Measurements from ENCODE around the gene MYH9.

Gene MYH9

GRCh38 chr22:36376265-36376664 is 11.5 kb downstream of the MYH9 start:
- no peak overlapping the region for H3K4me3 ChIP-seq (replicated peaks; ENCODE audit: low read depth, low read length)
- no peak for DNase-seq (ENCODE audit: extremely low read depth, insufficient read length)
- H3K36me3 ChIP-seq (ENCODE audit: control insufficient read depth, insufficient read depth, low read length) = peaks cover 19% of the 10 kb centered on the region
- no peak for TF ChIP-seq CTCF (IDR thresholded peaks at IDR 0.05; ENCODE audit: insufficient read depth, low read length, poor library complexity, severe bottlenecking)
- no peaks in the 10 kb centered on the region for H3K27me3 ChIP-seq (replicated peaks; ENCODE audit: control insufficient read depth, insufficient read depth, low read length)

- no peak for TF ChIP-seq CTCF (IDR thresholded peaks at IDR 0.05; ENCODE audit: insufficient read depth, low read length, poor library complexity, severe bottlenecking)
- Histone ChIP-seq H3K27me3 (replicated peaks; ENCODE audit: control insufficient read depth, insufficient read depth, low read length) (no peaks in the 10 kb centered on the region), H3K36me3 (ENCODE audit: control insufficient read depth, insufficient read depth, low read length) (peaks cover 16% of the 10 kb centered on the region), H3K4me3 (replicated peaks; ENCODE audit: low read depth, low read length) (no peak overlapping the region)
- no peak for DNase-seq (ENCODE audit: extremely low read depth, insufficient read length)
These were observed 12.4 kb downstream of the MYH9 start for GRCh38 chr22:36375071-36375980.

- DNase-seq (ENCODE audit: extremely low read depth, insufficient read length) = no peak
- peaks cover 15% of the 10 kb centered on the region for H3K36me3 ChIP-seq (ENCODE audit: control insufficient read depth, insufficient read depth, low read length)
- no peaks in the 10 kb centered on the region for H3K27me3 ChIP-seq (replicated peaks; ENCODE audit: control insufficient read depth, insufficient read depth, low read length)
- TF ChIP-seq CTCF (IDR thresholded peaks at IDR 0.05; ENCODE audit: insufficient read depth, low read length, poor library complexity, severe bottlenecking) = no peak
- H3K4me3 ChIP-seq (replicated peaks; ENCODE audit: low read depth, low read length) = no peak overlapping the region
These were observed 13.2 kb downstream of the MYH9 start for GRCh38 chr22:36374603-36375024.

- Histone ChIP-seq H3K36me3 (ENCODE audit: control insufficient read depth, insufficient read depth, low read length) (peaks cover 15% of the 10 kb centered on the region), H3K4me3 (replicated peaks; ENCODE audit: low read depth, low read length) (no peak overlapping the region), H3K27me3 (replicated peaks; ENCODE audit: control insufficient read depth, insufficient read depth, low read length) (no peaks in the 10 kb centered on the region)
- no peak for DNase-seq (ENCODE audit: extremely low read depth, insufficient read length)
- TF ChIP-seq CTCF (IDR thresholded peaks at IDR 0.05; ENCODE audit: insufficient read depth, low read length, poor library complexity, severe bottlenecking) = no peak
These were observed 14.5 kb downstream of the MYH9 start for GRCh38 chr22:36373258-36373579.

- TF ChIP-seq CTCF (IDR thresholded peaks at IDR 0.05; ENCODE audit: insufficient read depth, low read length, poor library complexity, severe bottlenecking) = no peak
- DNase-seq (ENCODE audit: extremely low read depth, insufficient read length) = no peak
- peaks cover 18% of the 10 kb centered on the region for H3K36me3 ChIP-seq (ENCODE audit: control insufficient read depth, insufficient read depth, low read length)
- no peak overlapping the region for H3K4me3 ChIP-seq (replicated peaks; ENCODE audit: low read depth, low read length)
- no peaks in the 10 kb centered on the region for H3K27me3 ChIP-seq (replicated peaks; ENCODE audit: control insufficient read depth, insufficient read depth, low read length)
These were observed 15.8 kb downstream of the MYH9 start for GRCh38 chr22:36371920-36372319.
